K562 (cell line): ENCODE data around the gene ATP5PO. TPM values are rescaled to one million over a fixed set of nuclear protein-coding genes. Genes with fewer than 3 reads are reported as not detected.

Experiments used
- ATAC-seq: fragments of 200-7000 bp; cut with Tn5 transposase; 3 replicates; pipeline ENCODE4 v1.9.1; 2020; ENCODE audit warnings: moderate library complexity
- BruUV-seq: library from RNA; stranded (reverse); fragments of 400-500 nt; replicated peaks from 2 replicates; lab custom pipeline; 2021; lab: Mats Ljungman, UMichigan
- CTCF ChIA-PET: fragments of 300-600 bp; formaldehyde crosslinking; extraction: SDS; loops from one replicate; lab custom pipeline; 2021; ENCODE audit warnings: low intra/inter-chr PET ratio; lab: Yijun Ruan, JAX
- POLR2A ChIA-PET: fragments of 300-600, 350-650 bp; sonication (Branson Sonifier 250); formaldehyde crosslinking; extraction: SDS; loops from one replicate; lab custom pipeline; 2021; ENCODE audit warnings: antibody characterized with exemption, inconsistent platforms; lab: Yijun Ruan, JAX
- DNase-seq, 4 experiments: peaks; one replicate each; pipeline versions ENCODE4 v3.0.0 to v3.0.0-alpha.2; 2011 to 2018; ENCODE audit warnings: low spot score in 3 of 4, mixed read lengths in 3 of 4; ENCODE audit errors: extremely low read depth in 1 of 4
- FAIRE-seq: peaks from 2 replicates; lab custom pipeline; 2011; peaks lifted over from hg19 to GRCh38; lab: Jason Lieb, UNC
- H2AFZ ChIP-seq: 2 replicates; pipeline ENCODE4 v1.6.0; 2011; ENCODE audit warnings: low read depth, low read length, control low read depth, inconsistent platforms
- H3K27ac ChIP-seq: fragments of 200-600 bp; 3 replicates; pipeline ENCODE4 v1.8.0; 2011; ENCODE audit warnings: low read depth, mild to moderate bottlenecking, control low read depth, inconsistent platforms, low read length, moderate library complexity, mixed read lengths; ENCODE audit errors: extremely low read depth
- H3K27me3 ChIP-seq, 2 experiments: fragments of 300-600 bp in 1 of 2; 2 replicates in 1 of 2; 3 replicates in 1 of 2; pipeline versions ENCODE4 v1.6.0 to v1.8.0; 2011; ENCODE audit warnings: inconsistent platforms in 2 of 2, low read length in 2 of 2, mild to moderate bottlenecking in 1 of 2, mixed read lengths in 1 of 2, moderate library complexity in 1 of 2; ENCODE audit not compliant: control insufficient read depth in 2 of 2, insufficient read depth in 2 of 2
- H3K36me3 ChIP-seq: fragments of 300-600 bp; 3 replicates; pipeline ENCODE4 v1.8.0; 2011; ENCODE audit warnings: mild to moderate bottlenecking, low read length, inconsistent platforms; ENCODE audit not compliant: control insufficient read depth, insufficient read depth
- H3K4me1 ChIP-seq, 2 experiments: fragments of 200-600 bp in 1 of 2; replicated peaks in 1 of 2; 2 replicates in 1 of 2; 3 replicates in 1 of 2; pipeline versions ENCODE4 v1.5.1 to v1.8.0; 2011; ENCODE audit warnings: inconsistent platforms in 2 of 2, low read length in 2 of 2, mild to moderate bottlenecking in 1 of 2, mixed read lengths in 1 of 2, moderate library complexity in 1 of 2; ENCODE audit not compliant: control insufficient read depth in 2 of 2, insufficient read depth in 2 of 2
- H3K4me2 ChIP-seq: 2 replicates; pipeline ENCODE4 v1.6.1; 2011; ENCODE audit warnings: low read length, control low read depth, inconsistent platforms, mixed read lengths; ENCODE audit not compliant: insufficient read depth
- H3K4me3 ChIP-seq: fragments of 200-600 bp; sonication (generic), shearing (Covaris generic); 2 replicates; pipeline ENCODE4 v1.5.1; 2016; ENCODE audit warnings: control low read depth, inconsistent platforms
- H3K79me2 ChIP-seq: fragments of 200-600 bp; 3 replicates; pipeline ENCODE4 v1.8.0; 2011; ENCODE audit warnings: low read length, inconsistent platforms; ENCODE audit not compliant: control insufficient read depth, insufficient read depth
- H3K9ac ChIP-seq, 2 experiments: 2 replicates each; pipeline versions ENCODE4 v1.6.0 to v1.6.1; 2011; ENCODE audit warnings: low read depth in 2 of 2, low read length in 2 of 2, control low read depth in 1 of 2, inconsistent platforms in 1 of 2, mild to moderate bottlenecking in 1 of 2, mixed read lengths in 1 of 2; ENCODE audit not compliant: insufficient read depth in 1 of 2
- H3K9me1 ChIP-seq: one replicate; pipeline ENCODE4 v1.6.0; 2011; ENCODE audit warnings: inconsistent platforms, mild to moderate bottlenecking, low read length, moderate library complexity; ENCODE audit not compliant: control insufficient read depth, insufficient read depth
- H3K9me3 ChIP-seq: replicated peaks from 2 replicates; pipeline ENCODE4 v1.5.1; 2011; ENCODE audit warnings: low read depth, low read length, inconsistent platforms; ENCODE audit not compliant: control insufficient read depth, insufficient read depth
- H4K20me1 ChIP-seq: replicated peaks from 2 replicates; pipeline ENCODE4 v1.6.1; 2011; ENCODE audit warnings: low read length, inconsistent platforms, mixed read lengths; ENCODE audit not compliant: control insufficient read depth, insufficient read depth
- BDP1 ChIP-seq: IDR thresholded peaks from 3 replicates; pipeline ENCODE4 v1.6.1; 2011; ENCODE audit not compliant: insufficient read length, insufficient read depth
- CEBPB ChIP-seq: fragments of 450-650 bp; IDR thresholded peaks from 2 replicates; pipeline ENCODE4 v1.6.1; 2016; ENCODE audit warnings: missing genetic modification characterization, missing compliant biosample characterization
- EP300 ChIP-seq: IDR thresholded peaks from 2 replicates; pipeline ENCODE4 v1.6.1; 2012; ENCODE audit warnings: low read length, improper control_type of control experiment
- FOXM1 ChIP-seq, 2 experiments: fragments of 450-650 bp in 1 of 2; sonication (generic) in 1 of 2; formaldehyde crosslinking in 1 of 2; IDR thresholded peaks; 2 replicates each; pipeline versions ENCODE4 v1.6.1 to v1.9.0; 2017 to 2022; ENCODE audit warnings: low read depth in 2 of 2, mild to moderate bottlenecking in 2 of 2, missing genetic modification reagents in 1 of 2, moderate library complexity in 1 of 2
- MIER1 ChIP-seq: fragments of 450-650 bp; IDR thresholded peaks from 2 replicates; pipeline ENCODE4 v1.6.1; 2016; ENCODE audit warnings: antibody characterized with exemption, mild to moderate bottlenecking, low read depth
- PHB ChIP-seq: fragments of 250-450 bp; sonication (Bioruptor Pico); IDR thresholded peaks from 2 replicates; pipeline ENCODE4 v1.5.0; 2021
- RAD51 ChIP-seq: fragments of 450-650 bp; IDR thresholded peaks from 2 replicates; pipeline ENCODE4 v1.7.1; 2016; ENCODE audit warnings: low read depth, mild to moderate bottlenecking, borderline replicate concordance
- SPI1 ChIP-seq: IDR thresholded peaks from 2 replicates; pipeline ENCODE4 v1.6.1; 2011; ENCODE audit warnings: low read depth, low read length, control low read depth, borderline replicate concordance
- SUPT5H ChIP-seq: fragments of 450-650 bp; IDR thresholded peaks from 2 replicates; pipeline ENCODE4 v1.6.1; 2016
- TEAD4 ChIP-seq, 2 experiments: sonication (generic) in 1 of 2; formaldehyde crosslinking in 1 of 2; IDR thresholded peaks; 2 replicates each; pipeline versions ENCODE4 v1.6.1 to v1.8.0; 2012 to 2022; ENCODE audit warnings: borderline replicate concordance in 1 of 2, inconsistent platforms in 1 of 2, low read length in 1 of 2, mild to moderate bottlenecking in 1 of 2, missing genetic modification reagents in 1 of 2
- ZKSCAN1 ChIP-seq: fragments of 150-350 bp; IDR thresholded peaks from 2 replicates; pipeline ENCODE4 v1.6.1; 2016; ENCODE audit warnings: low read depth, low read length
- ZNF830 ChIP-seq: fragments of 250-450 bp; sonication (Bioruptor Pico); IDR thresholded peaks from 2 replicates; pipeline ENCODE4 v1.5.0; 2021; ENCODE audit warnings: mild to moderate bottlenecking
- ZZZ3 ChIP-seq: fragments of 450-650 bp; IDR thresholded peaks from 2 replicates; pipeline ENCODE4 v1.6.1; 2016; ENCODE audit warnings: antibody characterized with exemption, mild to moderate bottlenecking, moderate library complexity
- WGBS: fragments of 100-300 bp; shearing (Covaris generic); methylation state at CpG from one replicate; pipeline ENCODE4 v1.1.6; 2016; ENCODE audit warnings: low coverage, mixed read lengths; ENCODE audit not compliant: insufficient coverage; ENCODE audit errors: missing lambda C conversion rate; 5-methylcytosine and 5-hydroxymethylcytosine counted together
- in situ Hi-C: fragments of 300-500 bp; cut with MboI; formaldehyde crosslinking; loops from 4 replicates; pipeline ENCODE4 v1.15.0; 2018; ENCODE audit warnings: inconsistent platforms, mixed read lengths
- intact Hi-C: fragments of 100-400 bp; cut with micrococcal nuclease; formaldehyde crosslinking; loops from 2 replicates; pipeline ENCODE4 v1.14.2; 2022
- polyA plus RNA-seq, 8 experiments: library from polyadenylated mRNA; depleted of rRNA in 4 of 8; stranded (reverse) in 5 of 8; unstranded in 3 of 8; fragments of >200 nt; fragmentation: Nextera tagmentation in 2 of 8; fragmentation: Illumina TruSeq in 1 of 8; extraction: Ambion mirVana in 2 of 8; extraction: Trizol in 1 of 8; gene quantifications; 2 replicates each; pipeline versions ENCODE4 v1.2.1 to v1.2.3, GENCODE V29; 2011 to 2014; ENCODE audit warnings: inconsistent platforms in 1 of 8, missing spikeins in 1 of 8
- total RNA-seq, 7 experiments: library from RNA; depleted of rRNA in 6 of 7; stranded (reverse); fragments of >200 nt in 6 of 7; fragmentation: Illumina TruSeq in 2 of 7; extraction: Trizol in 2 of 7; gene quantifications; 2 replicates each; pipeline versions ENCODE4 v1.2.1 to v1.2.3, GENCODE V29; 2011 to 2021; ENCODE audit warnings: low replicate concordance in 1 of 7

Gene ATP5PO
- total and polyA plus RNA-seq, 9 of the 15 experiments (the other 6 are each of a cell fraction or from before 2014, with no cell fraction given) = 367 to 2,722 (median 808) TPM

DNA sequence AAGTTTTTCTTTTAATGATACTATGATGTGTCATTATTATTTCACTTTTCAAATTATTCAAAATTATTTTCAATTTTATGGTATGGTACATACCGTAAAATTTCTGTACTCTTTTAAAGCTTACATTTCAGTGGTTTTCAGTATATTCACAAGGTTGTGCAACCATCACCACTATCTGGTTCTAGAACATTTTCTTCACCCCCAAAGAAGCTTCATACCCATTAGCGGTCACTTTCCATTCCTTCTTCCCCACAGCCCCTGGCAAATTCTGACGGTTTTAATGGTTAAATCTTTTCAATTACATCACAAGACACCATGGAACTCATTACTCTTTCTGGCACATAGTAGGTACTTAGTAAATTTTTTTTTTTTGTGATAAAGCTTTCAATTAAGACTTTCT lies 22.8 kb upstream of the ATP5PO start:
- Histone ChIP-seq H3K4me1 (peaks cover 0 to 6% of the 10 kb centered on the region in 2 experiments; a peak in 1 of 5 replicates), H3K9me3 (no peaks in the 10 kb centered on the region), H3K9me1 (no peaks in the 10 kb centered on the region), H3K4me2 (no peak overlapping the region), H3K27ac (no peak overlapping the region), H3K27me3 (no peaks in the 10 kb centered on the region), H3K79me2 (peaks cover under 1% of the 10 kb centered on the region; the same call in 2 of the 3 replicates), H4K20me1 (no peaks in the 10 kb centered on the region), H3K36me3 (no peaks in the 10 kb centered on the region), H2AFZ (no peak overlapping the region), H3K9ac (no peak overlapping the region), H3K4me3 (no peak overlapping the region)
- POLR2A ChIA-PET = interaction anchor here (4.0 kb wide), 1 partner anchor 10 kb away, joined by 30 read pairs; no protein-coding TSS in a partner anchor
- no peak for FAIRE-seq
- DNase-seq = no peak
- CTCF ChIA-PET = no interaction called here
- intact Hi-C loops (loop anchor here (5.0 kb wide), 1 partner anchor 39 kb away; no protein-coding TSS in a partner anchor), in situ Hi-C loops (no loop called here)
- 77% methylated on average over 3 of the region's 3 CpGs for WGBS
- no TSS peak for BruUV-seq
- TF ChIP-seq EP300 = no peak
- TF ChIP-seq ZKSCAN1 = peak; percentile 82
- no peak for TF ChIP-seq MIER1
- no peak for TF ChIP-seq PHB
- peak; percentile 41; the same call in 1 of the 2 replicates for TF ChIP-seq CEBPB (tag)
- ATAC-seq = no peak

DNA sequence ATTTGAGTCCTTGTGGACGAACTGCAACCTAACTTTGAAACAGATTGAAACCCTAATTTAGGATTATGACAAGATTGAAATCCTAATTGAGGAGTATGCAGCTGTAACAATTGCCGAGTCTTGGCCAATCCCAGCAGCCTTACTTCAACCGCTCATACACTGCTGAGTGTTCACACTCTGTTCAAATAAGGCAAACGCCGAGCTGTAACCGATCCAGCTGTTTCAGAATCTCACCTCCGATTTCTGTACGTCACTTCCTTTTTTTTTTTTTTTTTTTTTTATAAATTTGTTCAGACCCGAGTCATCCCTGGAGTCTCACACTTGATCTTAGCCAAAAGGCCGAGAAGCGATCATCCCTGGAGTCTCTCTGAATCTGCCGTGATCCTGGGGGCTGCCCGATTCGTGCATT lies 22.3 kb upstream of the ATP5PO start:
- Histone ChIP-seq H3K27ac (no peak overlapping the region), H3K27me3 (no peaks in the 10 kb centered on the region), H3K4me1 (peaks cover 0 to 10% of the 10 kb centered on the region in 2 experiments; a peak in 1 of 5 replicates), H4K20me1 (no peaks in the 10 kb centered on the region), H3K4me3 (no peak overlapping the region), H3K9me1 (no peaks in the 10 kb centered on the region), H3K9ac (no peak overlapping the region), H3K36me3 (no peaks in the 10 kb centered on the region), H3K9me3 (no peaks in the 10 kb centered on the region), H3K79me2 (peaks cover 5% of the 10 kb centered on the region; the same call in 2 of the 3 replicates), H2AFZ (peak overlapping the region; percentile 22; the same call in 1 of the 2 replicates), H3K4me2 (no peak overlapping the region)
- ChIA-PET POLR2A (interaction anchor here (4.0 kb wide), 1 partner anchor 11 kb away, joined by 30 read pairs; no protein-coding TSS in a partner anchor), CTCF (no interaction called here)
- 64% methylated on average over 12 of the region's 14 CpGs for WGBS
- BruUV-seq = no TSS peak
- FAIRE-seq (no peak), DNase-seq (no peak), ATAC-seq (peak; percentile 41; the same call in 2 of the 3 replicates)
- in situ Hi-C loops = no loop called here
- intact Hi-C loops = loop anchor here (5.0 kb wide), 1 partner anchor 39 kb away; no protein-coding TSS in a partner anchor
- TF ChIP-seq FOXM1 (IDR thresholded peaks at IDR 0.05; ENCODE audit: low read depth) = peak; percentile 36; the same call in 1 of the 2 replicates
- TF ChIP-seq FOXM1 (CRISPR knock-in tag; IDR thresholded peaks at IDR 0.05; ENCODE audit: low read depth) = no peak
- TF ChIP-seq SUPT5H = no peak
- no peak for TF ChIP-seq RAD51
- peak; percentile 73 for TF ChIP-seq SPI1
- TF ChIP-seq ZZZ3 = no peak
- no peak for TF ChIP-seq ZNF830 (CRISPR knock-in tag)
- no peak for TF ChIP-seq TEAD4 (IDR thresholded peaks at IDR 0.05; ENCODE audit: low read length)
- no peak for TF ChIP-seq TEAD4 (CRISPR knock-in tag; IDR thresholded peaks at IDR 0.05; ENCODE audit: borderline replicate concordance)
- TF ChIP-seq BDP1 = no peak
